Measurements from ENCODE around the gene RILPL1.

- TF ChIP-seq CTCF (IDR thresholded peaks at IDR 0.05; ENCODE audit: low read depth, low read length) (no peak), MAX (IDR thresholded peaks at IDR 0.05; ENCODE audit: low read depth, low read length) (no peak), POLR2A (IDR thresholded peaks at IDR 0.05; ENCODE audit: extremely low read depth, insufficient read length) (no peak), MYC (IDR thresholded peaks at IDR 0.05; ENCODE audit: low read depth, low read length) (no peak)
Measured at GRCh38 chr12:123502163-123502704, 31.3 kb downstream of the RILPL1 start.
